Testis (tissue), 3 donors: Measurements from ENCODE around the gene ADAMTS12. TPM values are rescaled to one million over a fixed set of nuclear protein-coding genes. Genes with fewer than 3 reads are reported as not detected.

Experiments
- DNase-seq: peaks from one replicate; pipeline ENCODE4 v3.0.0-alpha.2; 2019
- H3K27ac ChIP-seq, 2 donors: fragments of 200-600 bp; sonication (generic); one replicate each; pipeline ENCODE4 v1.5.1; 2019
- H3K27me3 ChIP-seq: fragments of 200-600 bp; sonication (generic); one replicate; pipeline ENCODE4 v1.5.1; 2019
- H3K36me3 ChIP-seq: fragments of 200-600 bp; sonication (generic); one replicate; pipeline ENCODE4 v1.5.1; 2017; ENCODE audit warnings: low read depth; ENCODE audit errors: missing control alignments
- H3K4me1 ChIP-seq: fragments of 200-600 bp; sonication (generic); one replicate; pipeline ENCODE4 v1.5.1; 2019
- H3K4me3 ChIP-seq, 2 donors: fragments of 200-600 bp; sonication (generic); one replicate each; pipeline ENCODE4 v1.5.1; 2017 to 2019
- H3K9me3 ChIP-seq: fragments of 200-600 bp; sonication (generic); one replicate; pipeline ENCODE4 v1.5.1; 2017
- CTCF ChIP-seq, 3 experiments: fragments of 450-650 bp in 2 of 3; fragments of 200-600 bp in 1 of 3; sonication (generic) in 1 of 3; IDR thresholded peaks; one replicate each; pipeline ENCODE4 v1.5.1; 2016 to 2019; ENCODE audit warnings: antibody characterized with exemption in 3 of 3, mild to moderate bottlenecking in 2 of 3, moderate library complexity in 1 of 3
- POLR2A ChIP-seq: fragments of 450-650 bp; IDR thresholded peaks from one replicate; pipeline ENCODE4 v1.6.1; 2017; ENCODE audit warnings: antibody characterized with exemption, mild to moderate bottlenecking, moderate library complexity
- WGBS, 2 donors: methylation state at CpG; one replicate each; pipeline ENCODE4 v1.1.5; 2018; 5-methylcytosine and 5-hydroxymethylcytosine counted together
- intact Hi-C: fragments of 100-400 bp; cut with DNase I; formaldehyde crosslinking; loops from one replicate; pipeline ENCODE4 v1.15.1; 2023; ENCODE audit warnings: low total_unique reads
- polyA plus RNA-seq: library from polyadenylated mRNA; stranded (reverse); fragments of 350-450 nt; fragmentation: Illumina TruSeq; extraction: RNeasy Lipid Tissue Mini Kit (QIAGEN cat#74804); gene quantifications from one replicate; pipeline ENCODE4 v1.2.3, GENCODE V29; 2014; ENCODE audit warnings: low read depth, low replicate concordance; ENCODE audit not compliant: insufficient read depth
- total RNA-seq, 2 donors: library from RNA; depleted of rRNA; stranded (reverse); fragments of >200 nt; gene quantifications; one replicate each; pipeline ENCODE4 v1.2.3, GENCODE V29; 2016

Gene ADAMTS12
- total and polyA plus RNA-seq, 3 donors from 2014 or later: 4.9 to 9.3 (median 7.5) TPM

GRCh38 chr5:33833237-33833575 lies 58.6 kb downstream of the ADAMTS12 start:
- TF ChIP-seq POLR2A: no peak
- TF ChIP-seq CTCF (IDR thresholded peaks at IDR 0.05): no peak
- no peak for DNase-seq
- H3K36me3 ChIP-seq: no peaks in the 10 kb centered on the region
- 54 to 84% methylated on average over 1 of the region's 1 CpG for WGBS, 2 donors
- no peaks in the 10 kb centered on the region for H3K9me3 ChIP-seq
- H3K4me3 ChIP-seq: no peak overlapping the region
- no peak overlapping the region for H3K27ac ChIP-seq
- peaks cover 3% of the 10 kb centered on the region for H3K4me1 ChIP-seq
- intact Hi-C loops: no loop called here
- H3K27me3 ChIP-seq: no peaks in the 10 kb centered on the region

- Histone ChIP-seq H3K4me1 (peaks cover 3% of the 10 kb centered on the region), H3K36me3 (no peaks in the 10 kb centered on the region), H3K4me3 (no peak overlapping the region), H3K27me3 (no peaks in the 10 kb centered on the region), H3K27ac (no peak overlapping the region), H3K9me3 (no peaks in the 10 kb centered on the region)
- no peak for TF ChIP-seq POLR2A
- TF ChIP-seq CTCF (IDR thresholded peaks at IDR 0.05): no peak
- 64 to 76% methylated on average over 7 of the region's 7 CpGs for WGBS, 2 donors
- intact Hi-C loops: no loop called here
- DNase-seq: no peak
Observed at GRCh38 chr5:33832404-33833236, 59.2 kb downstream of the ADAMTS12 start.

- no peak for DNase-seq
- no peak overlapping the region for H3K4me3 ChIP-seq
- intact Hi-C loops: no loop called here
- no peaks in the 10 kb centered on the region for H3K27me3 ChIP-seq
- 92 to 100% methylated on average over 1 of the region's 1 CpG for WGBS, 2 donors
- TF ChIP-seq POLR2A (no peak), CTCF (IDR thresholded peaks at IDR 0.05) (no peak)
- no peak overlapping the region for H3K27ac ChIP-seq
- peaks cover 3% of the 10 kb centered on the region for H3K4me1 ChIP-seq
- no peaks in the 10 kb centered on the region for H3K36me3 ChIP-seq
- no peaks in the 10 kb centered on the region for H3K9me3 ChIP-seq
Observed at GRCh38 chr5:33831041-33831440, 60.7 kb downstream of the ADAMTS12 start.

DNA sequence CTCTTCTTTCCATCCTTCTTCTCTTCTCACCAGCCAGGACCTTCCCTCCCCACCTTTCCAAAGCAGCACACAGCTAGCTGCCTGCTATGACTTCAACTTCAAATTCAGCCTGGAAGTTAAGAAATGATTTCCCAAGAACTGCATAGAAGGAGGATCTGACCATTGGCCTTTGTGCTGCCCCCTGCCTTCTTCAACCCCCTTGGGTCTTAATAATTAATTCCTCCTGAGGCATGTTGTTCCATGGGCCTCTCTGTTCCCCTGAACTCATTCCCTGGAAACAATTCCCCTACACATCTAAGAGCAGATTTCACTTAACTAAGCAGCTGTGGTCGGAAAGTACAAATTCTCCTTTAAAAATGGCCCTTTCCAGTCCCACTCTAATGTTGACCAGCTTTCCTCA lies 62.4 kb downstream of the ADAMTS12 start:
- peaks cover 3% of the 10 kb centered on the region for H3K4me1 ChIP-seq
- H3K9me3 ChIP-seq: no peaks in the 10 kb centered on the region
- H3K36me3 ChIP-seq: no peaks in the 10 kb centered on the region
- intact Hi-C loops: no loop called here
- DNase-seq: peak; percentile 32
- peak overlapping the region in 1 of 2 donors; percentile 46 for H3K27ac ChIP-seq
- no peak overlapping the region for H3K4me3 ChIP-seq
- 53 to 67% methylated on average over 1 of the region's 1 CpG for WGBS, 2 donors
- no peak for TF ChIP-seq POLR2A
- TF ChIP-seq CTCF (IDR thresholded peaks at IDR 0.05): no peak
- no peaks in the 10 kb centered on the region for H3K27me3 ChIP-seq
